Measurements from ENCODE around the gene KPTN. TPM values are rescaled to one million over a fixed set of nuclear protein-coding genes. Genes with fewer than 3 reads are reported as not detected.
A peak's percentile ranks its signal among the peaks of the same experiment; 100 is the strongest.

The KPTN gene
- total and polyA plus RNA-seq, 2 of the 8 experiments (the other 6 are each of a cell fraction or from before 2014, with no cell fraction given), result 23.6 to 31.3 TPM

GRCh38 chr19:47428177-47428894 is 55.7 kb downstream of the KPTN start:
- H3K9me3 ChIP-seq (ENCODE audit: insufficient read depth in 2 of 2, low read depth in 1 of 2, low read length in 1 of 2), result no peaks in the 10 kb centered on the region
- no peaks in the 10 kb centered on the region for H4K20me1 ChIP-seq (replicated peaks in 1 of 2; ENCODE audit: control insufficient read depth in 1 of 2, insufficient read depth in 2 of 2, low read length in 2 of 2)
- H3K4ac ChIP-seq (replicated peaks; ENCODE audit: insufficient read length, low read depth, low read length), result no peak overlapping the region
- no peak overlapping the region for H3K56ac ChIP-seq (replicated peaks; ENCODE audit: insufficient read length, low read depth, low read length)
- no peak overlapping the region for H3K9ac ChIP-seq (replicated peaks in 1 of 4; ENCODE audit: extremely low read depth in 1 of 4, low read depth in 3 of 4, low read length in 3 of 4)
- no peak overlapping the region for H3K27ac ChIP-seq (ENCODE audit: low read depth, low read length)
- H3K4me3 ChIP-seq (ENCODE audit: extremely low read depth in 1 of 4, insufficient read depth in 2 of 4, low read depth in 3 of 4, low read length in 4 of 4), result peak overlapping the region; percentile 31 to 61 (median 42); a peak in 7 of 8 replicates
- ChIA-PET POLR2A (ENCODE audit: partially characterized antibody) (interaction anchor here (0.7 to 2.3 kb wide), 16 partner anchors 9 to 279 kb away, joined by 3 to 12 read pairs (median 4); partner anchors contain the start of genes DHX34, KPTN and MEIS3), CTCF (ENCODE audit: partially characterized antibody) (interaction anchor here (0.6 to 24.5 kb wide), 29 partner anchors 8 to 630 kb away, joined by 3 to 436 read pairs (median 5); partner anchors contain the start of genes EHD2 and MEIS3)
- H2BK5ac ChIP-seq (ENCODE audit: low read depth, low read length), result no peak overlapping the region; the same call in 1 of the 2 replicates
- peak overlapping the region; percentile 97 for H3K4me2 ChIP-seq (ENCODE audit: insufficient read depth in 1 of 2, low read depth in 2 of 2, low read length in 2 of 2)
- no peak overlapping the region for H3K18ac ChIP-seq (ENCODE audit: extremely low read depth, low read length)
- no peak overlapping the region for H4K8ac ChIP-seq (ENCODE audit: extremely low read depth, insufficient read depth, low read length)
- TF ChIP-seq SP4 (IDR thresholded peaks at IDR 0.05; ENCODE audit: low read length) (0 out of 2 replicates have a peak, but pooled peaks have one; percentile 28), SP1 (IDR thresholded peaks at IDR 0.05; ENCODE audit: low read depth, low read length) (peak; percentile 81), KDM4A (IDR thresholded peaks at IDR 0.05; ENCODE audit: low read depth, low read length, severe bottlenecking) (peak; percentile 5), CBX5 (IDR thresholded peaks at IDR 0.05; ENCODE audit: low read depth, low read length) (no peak), CREB1 (IDR thresholded peaks at IDR 0.05) (peak; percentile 65), SAP30 (IDR thresholded peaks at IDR 0.05; ENCODE audit: insufficient read depth, insufficient replicate concordance, low read length) (peak; percentile 17), HDAC2 (IDR thresholded peaks at IDR 0.05; ENCODE audit: borderline replicate concordance in 1 of 2, low read depth in 2 of 2, low read length in 2 of 2) (peak; percentile 86 to 98; a peak in 2 of 4 replicates), MAX (IDR thresholded peaks at IDR 0.05) (peak; percentile 33; the same call in 1 of the 2 replicates), BACH1 (IDR thresholded peaks at IDR 0.05; ENCODE audit: low read length) (peak; percentile 94), POU5F1 (IDR thresholded peaks at IDR 0.05; ENCODE audit: low read depth, low read length) (no peak), POLR2A (IDR thresholded peaks at IDR 0.05; ENCODE audit: control extremely low read depth in 1 of 2, low read depth in 2 of 2, low read length in 2 of 2) (no peak)
- no peaks in the 10 kb centered on the region for H3K79me1 ChIP-seq (ENCODE audit: low read depth, low read length)
- DNase-seq (ENCODE audit: low read depth in 1 of 2, low spot score in 2 of 2) (peak; percentile 96 to 100), FAIRE-seq (peak; percentile 100)
- H3K27me3 ChIP-seq (replicated peaks in 1 of 4; ENCODE audit: control insufficient read depth in 3 of 4, extremely low read depth in 1 of 4, insufficient read depth in 3 of 4, low read length in 3 of 4), result peaks cover 5 to 33% (median 29%) of the 10 kb centered on the region in 4 experiments
- no peaks in the 10 kb centered on the region for H3K79me2 ChIP-seq (ENCODE audit: control insufficient read depth in 1 of 2, insufficient read depth in 2 of 2, low read length in 2 of 2)
- 1% methylated on average over 27 of the region's 27 CpGs; no CpG with 5 or more reads in 1 of the 2 experiments for WGBS, 2 experiments (ENCODE audit: extremely low coverage in 1 of 2, insufficient coverage in 1 of 2, insufficient read length in 1 of 2, insufficient replicate concordance in 2 of 2, low coverage in 1 of 2, low lambda C conversion rate in 2 of 2, missing lambda C conversion rate in 1 of 2)
- H2AFZ ChIP-seq (ENCODE audit: low read length), result no peak overlapping the region
- peaks cover 0 to 23% (median 12%) of the 10 kb centered on the region in 4 experiments; a peak in 5 of 7 replicates for H3K4me1 ChIP-seq (replicated peaks in 1 of 4; ENCODE audit: control insufficient read depth in 3 of 4, insufficient read depth in 4 of 4, low read length in 3 of 4)
- no peak overlapping the region for H2BK120ac ChIP-seq (replicated peaks; ENCODE audit: low read depth, low read length)
- H2BK15ac ChIP-seq (ENCODE audit: low read length), result no peak overlapping the region
- H3K36me3 ChIP-seq (ENCODE audit: control insufficient read depth in 2 of 4, insufficient read depth in 4 of 4, low read length in 3 of 4), result no peaks in the 10 kb centered on the region
- no peak overlapping the region for H4K91ac ChIP-seq (replicated peaks; ENCODE audit: insufficient read length, low read length)
- no peak overlapping the region for H3K14ac ChIP-seq (ENCODE audit: insufficient read length)
- peaks cover 25% of the 10 kb centered on the region for H3K23me2 ChIP-seq (ENCODE audit: low read depth, low read length)
- no peak overlapping the region for H2BK12ac ChIP-seq (ENCODE audit: low read depth, low read length)
- no peak overlapping the region for H2AK5ac ChIP-seq (ENCODE audit: low read depth, low read length)
- H4K5ac ChIP-seq (ENCODE audit: insufficient read length, low read depth, low read length), result no peak overlapping the region
- no peak overlapping the region for H3K23ac ChIP-seq (ENCODE audit: insufficient read length)
- H2BK20ac ChIP-seq (ENCODE audit: low read length), result no peak overlapping the region

All from H1 (cell line).